ENCODE measurements around the gene KCNJ2. TPM values are rescaled to one million over a fixed set of nuclear protein-coding genes. Genes with fewer than 3 reads are reported as not detected.

The KCNJ2 gene
- total RNA-seq, 2 donors from 2014 or later: not detected

DNA sequence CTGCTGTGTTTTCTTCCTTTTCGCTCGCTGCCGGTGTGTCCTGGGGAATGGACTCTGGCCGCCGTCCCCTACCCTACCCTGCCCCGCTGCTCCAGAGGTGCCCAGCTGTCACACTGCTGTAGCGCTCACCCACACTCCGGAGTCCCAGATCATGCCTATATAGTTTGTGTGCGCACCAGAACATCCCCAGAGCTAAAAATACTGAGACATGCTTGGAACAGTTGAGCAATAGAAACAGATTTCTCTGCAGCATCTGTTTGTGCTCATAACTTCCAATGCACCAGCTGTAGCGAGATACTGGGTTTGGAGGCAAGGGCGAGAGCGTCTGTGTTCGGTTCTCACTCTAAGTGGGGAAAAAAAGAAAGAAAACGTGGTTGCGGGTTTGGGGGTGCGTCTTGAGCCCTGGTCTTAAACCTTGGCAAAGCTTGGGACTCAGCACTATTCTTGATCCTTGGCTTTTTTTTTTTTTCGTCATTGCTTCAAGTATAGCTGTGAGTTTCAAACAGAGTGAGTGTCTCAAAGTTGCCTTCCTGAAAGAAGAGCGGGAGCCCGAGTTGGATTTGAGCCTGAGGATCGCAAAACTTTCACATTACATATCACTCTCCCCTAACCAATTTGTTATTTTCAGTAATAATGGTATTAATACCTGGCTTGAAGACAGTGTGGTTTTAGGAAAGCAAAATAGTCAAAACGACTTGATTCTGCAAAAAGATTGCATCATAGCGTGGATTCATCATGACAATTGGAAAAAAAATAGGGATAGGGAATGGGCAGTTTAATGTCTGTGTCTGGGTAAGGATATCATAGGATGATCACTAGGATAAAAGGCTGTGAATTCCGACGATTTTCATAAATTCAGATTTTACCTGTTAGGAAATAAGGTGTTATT lies 621 bp downstream of the KCNJ2 start:
- peaks cover 10% of the 10 kb centered on the region for H3K4me1 Mint-ChIP-seq
- H3K9me3 Mint-ChIP-seq: no peaks in the 10 kb centered on the region
- peak; percentile 16 for ATAC-seq (replicated peaks)
- H3K27me3 Mint-ChIP-seq: peaks cover 58% of the 10 kb centered on the region
- H3K27ac Mint-ChIP-seq: no peak overlapping the region
- H3K4me3 Mint-ChIP-seq: peak overlapping the region; percentile 52
- H3K36me3 Mint-ChIP-seq (ENCODE audit: low read depth): no peaks in the 10 kb centered on the region

DNA sequence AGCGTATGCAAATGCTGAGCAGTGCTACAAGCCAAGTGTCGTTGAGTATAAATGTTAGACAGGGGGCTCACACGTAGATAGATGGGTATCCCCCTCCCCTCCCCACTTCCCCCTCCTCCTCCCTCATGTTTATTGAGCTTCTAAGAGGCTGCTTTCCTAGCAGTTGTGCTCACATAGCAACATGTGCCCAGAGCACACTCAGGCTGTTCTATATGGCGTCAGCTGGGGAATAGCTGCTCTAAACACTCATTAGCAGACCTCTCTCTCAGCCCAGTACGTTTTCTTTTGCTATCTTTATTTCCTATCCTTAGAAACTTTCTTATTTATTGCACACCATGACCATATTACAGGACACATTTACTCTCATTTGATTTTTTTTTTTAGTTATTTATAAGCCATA lies 1.8 kb downstream of the KCNJ2 start:
- ATAC-seq (replicated peaks): no peak
- H3K27me3 Mint-ChIP-seq: peaks cover 55% of the 10 kb centered on the region
- no peaks in the 10 kb centered on the region for H3K36me3 Mint-ChIP-seq (ENCODE audit: low read depth)
- H3K4me3 Mint-ChIP-seq: no peak overlapping the region
- no peak overlapping the region for H3K27ac Mint-ChIP-seq
- peaks cover 3% of the 10 kb centered on the region for H3K9me3 Mint-ChIP-seq
- H3K4me1 Mint-ChIP-seq: peaks cover 10% of the 10 kb centered on the region

DNA sequence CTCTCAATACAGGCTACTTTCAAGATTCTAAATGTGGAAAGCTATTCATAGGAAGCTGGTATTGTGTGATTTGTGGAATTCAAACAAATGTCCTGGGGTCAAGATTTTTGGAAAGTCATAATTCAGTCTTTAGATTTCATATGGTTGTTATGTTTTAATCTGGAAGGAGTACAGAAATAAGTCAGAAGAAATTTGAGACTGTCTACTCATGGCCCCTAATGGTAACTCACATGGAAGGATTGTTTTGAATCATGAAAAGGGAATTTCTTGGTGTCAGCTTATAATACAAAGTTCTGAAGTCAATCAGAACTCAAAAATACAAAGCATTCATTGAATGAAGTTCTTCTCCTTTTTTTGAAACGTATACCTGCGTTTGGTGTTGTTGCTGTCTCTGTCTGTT lies 3.1 kb downstream of the KCNJ2 start:
- Mint-ChIP-seq H3K4me3 (no peak overlapping the region), H3K27me3 (peaks cover 50% of the 10 kb centered on the region), H3K36me3 (ENCODE audit: low read depth) (no peaks in the 10 kb centered on the region), H3K27ac (no peak overlapping the region), H3K4me1 (peaks cover 10% of the 10 kb centered on the region), H3K9me3 (peaks cover 3% of the 10 kb centered on the region)
- no peak for ATAC-seq (replicated peaks)

DNA sequence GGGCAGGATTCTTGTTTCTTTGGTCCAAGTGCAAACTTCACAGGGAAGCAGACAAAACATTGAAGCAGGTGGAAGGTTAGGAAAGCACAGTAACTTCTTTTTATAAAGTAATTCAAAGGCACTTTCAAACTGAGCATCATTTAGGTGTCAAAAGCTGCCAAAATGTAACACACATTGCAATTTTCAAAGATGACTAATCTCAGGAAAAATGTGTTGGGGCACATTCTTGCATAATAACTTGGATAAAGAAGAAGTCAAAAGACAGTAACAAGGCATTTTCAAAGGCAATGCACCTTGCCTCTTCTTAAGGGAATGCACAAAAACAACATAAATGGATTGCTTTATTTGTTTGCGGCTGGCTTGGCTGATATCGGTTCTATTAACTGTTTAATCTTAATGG lies 3.6 kb downstream of the KCNJ2 start:
- Mint-ChIP-seq H3K4me1 (peaks cover 10% of the 10 kb centered on the region), H3K9me3 (peaks cover 3% of the 10 kb centered on the region), H3K4me3 (no peak overlapping the region), H3K27me3 (peaks cover 47% of the 10 kb centered on the region), H3K27ac (no peak overlapping the region), H3K36me3 (ENCODE audit: low read depth) (no peaks in the 10 kb centered on the region)
- no peak for ATAC-seq (replicated peaks)

DNA sequence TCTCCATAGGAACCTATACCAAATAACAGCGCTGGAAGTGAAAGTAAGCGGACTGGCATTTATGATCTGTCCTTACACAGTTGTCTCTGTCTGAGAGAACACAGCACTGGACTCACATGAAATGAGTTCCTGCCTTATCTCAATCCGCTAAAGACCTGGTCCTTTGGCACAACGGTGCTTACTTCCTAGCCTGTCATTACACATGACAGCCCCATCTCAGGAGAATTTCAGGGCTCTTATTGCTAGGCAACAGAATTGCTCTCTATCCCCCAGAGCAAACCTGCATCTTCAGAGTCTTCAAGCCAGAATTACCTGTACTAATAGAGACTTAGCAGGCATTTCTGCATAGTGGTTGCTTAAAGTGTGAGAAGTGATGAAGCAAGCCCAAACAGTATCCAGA lies 4.3 kb downstream of the KCNJ2 start:
- peaks cover 3% of the 10 kb centered on the region for H3K9me3 Mint-ChIP-seq
- ATAC-seq (replicated peaks): no peak

DNA sequence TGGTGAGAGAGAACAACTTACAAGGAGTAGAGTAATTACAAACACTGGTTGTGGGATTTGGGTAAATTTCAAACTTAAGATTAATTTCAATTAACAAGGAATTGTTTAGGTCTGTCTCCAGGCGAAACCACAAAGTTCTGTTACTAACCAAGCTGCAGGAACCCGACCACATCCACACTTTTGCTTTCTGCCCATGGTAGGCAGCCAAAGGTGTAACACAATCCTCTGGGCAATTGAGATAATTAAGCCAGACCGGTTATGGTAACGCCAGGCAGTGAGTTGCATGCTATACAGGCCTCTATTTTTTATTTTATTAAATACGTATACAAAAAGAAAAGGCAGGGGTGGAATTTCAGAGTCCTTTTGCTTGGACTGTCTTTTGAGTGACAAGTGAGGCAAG lies 12.0 kb downstream of the KCNJ2 start:
- H3K36me3 Mint-ChIP-seq (ENCODE audit: low read depth): no peaks in the 10 kb centered on the region
- H3K4me1 Mint-ChIP-seq: no peaks in the 10 kb centered on the region
- no peaks in the 10 kb centered on the region for H3K9me3 Mint-ChIP-seq
- ATAC-seq (replicated peaks): no peak
- no peak overlapping the region for H3K27ac Mint-ChIP-seq
- peaks cover 25% of the 10 kb centered on the region for H3K27me3 Mint-ChIP-seq
- no peak overlapping the region for H3K4me3 Mint-ChIP-seq

More for the DNA sequence above, 4.3 kb downstream of the KCNJ2 start:
- no peaks in the 10 kb centered on the region for H3K36me3 Mint-ChIP-seq (ENCODE audit: low read depth)
- H3K27ac Mint-ChIP-seq: no peak overlapping the region
- no peak overlapping the region for H3K4me3 Mint-ChIP-seq
- peaks cover 45% of the 10 kb centered on the region for H3K27me3 Mint-ChIP-seq
- peaks cover 4% of the 10 kb centered on the region for H3K4me1 Mint-ChIP-seq

DNA sequence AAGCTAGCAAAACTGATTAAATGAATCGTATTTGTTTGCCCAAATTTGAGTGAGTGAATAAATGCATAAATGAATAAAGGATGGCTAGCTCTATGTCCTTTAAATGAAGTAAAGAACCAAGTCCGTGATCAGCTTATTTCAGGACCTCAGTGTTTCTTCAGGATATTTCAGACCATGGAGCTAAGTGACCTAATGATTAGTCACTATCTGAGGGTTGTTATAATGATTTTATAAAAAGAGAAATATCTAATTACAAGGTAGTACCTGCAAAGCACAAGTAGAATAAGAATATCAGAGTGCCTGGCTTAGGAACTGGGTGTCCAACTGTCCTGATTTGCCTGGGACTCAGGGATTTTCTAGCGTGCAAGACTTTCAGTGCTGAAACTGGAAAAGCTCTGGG lies 12.5 kb downstream of the KCNJ2 start:
- Mint-ChIP-seq H3K36me3 (ENCODE audit: low read depth) (no peaks in the 10 kb centered on the region), H3K4me3 (no peak overlapping the region), H3K27ac (no peak overlapping the region), H3K4me1 (no peaks in the 10 kb centered on the region), H3K27me3 (peaks cover 25% of the 10 kb centered on the region), H3K9me3 (no peaks in the 10 kb centered on the region)
- no peak for ATAC-seq (replicated peaks)

DNA sequence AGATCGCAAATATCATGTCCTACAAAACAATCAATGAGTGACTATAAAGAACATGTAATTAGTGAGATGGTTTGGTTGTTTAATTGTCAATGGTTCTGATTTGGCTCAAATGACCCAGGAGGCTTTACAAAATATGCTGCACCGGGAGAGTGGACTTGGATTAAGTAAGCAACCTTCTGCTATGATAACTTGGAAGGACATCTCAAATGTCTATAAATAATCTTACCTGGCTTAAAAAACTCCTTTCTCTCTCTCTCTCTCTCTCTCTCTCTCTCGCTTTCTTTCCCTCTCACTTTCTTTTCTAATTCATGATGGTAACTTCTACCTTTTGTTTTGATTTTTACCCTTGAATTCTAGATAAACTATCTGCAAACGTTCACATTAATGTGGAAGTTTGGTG lies 14.2 kb downstream of the KCNJ2 start:
- no peaks in the 10 kb centered on the region for H3K9me3 Mint-ChIP-seq
- H3K36me3 Mint-ChIP-seq (ENCODE audit: low read depth): no peaks in the 10 kb centered on the region
- no peak for ATAC-seq (replicated peaks)
- H3K27ac Mint-ChIP-seq: no peak overlapping the region
- H3K4me3 Mint-ChIP-seq: no peak overlapping the region
- H3K4me1 Mint-ChIP-seq: no peaks in the 10 kb centered on the region
- H3K27me3 Mint-ChIP-seq: peaks cover 16% of the 10 kb centered on the region

DNA sequence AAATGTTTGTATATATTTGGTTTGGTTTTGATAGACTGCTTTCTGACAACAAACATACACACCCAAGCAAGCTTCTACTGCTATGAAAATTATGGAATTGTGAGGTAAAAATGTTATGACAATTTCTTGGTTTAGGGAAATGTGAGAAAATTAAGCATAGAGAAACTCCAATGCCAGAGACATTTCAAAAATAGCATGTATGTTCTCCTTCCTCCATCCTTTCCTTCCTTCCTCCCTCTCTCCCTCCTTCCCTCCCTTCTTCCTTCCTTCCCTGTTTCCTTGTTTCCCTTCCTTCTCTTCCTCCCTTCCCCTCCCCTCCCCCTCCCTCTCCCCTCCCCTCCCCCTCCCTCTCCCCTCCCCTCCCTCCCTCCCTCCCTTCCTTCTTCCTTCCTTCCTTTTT lies 14.9 kb downstream of the KCNJ2 start:
- Mint-ChIP-seq H3K36me3 (ENCODE audit: low read depth) (no peaks in the 10 kb centered on the region), H3K4me1 (no peaks in the 10 kb centered on the region), H3K27me3 (peaks cover 22% of the 10 kb centered on the region), H3K27ac (no peak overlapping the region), H3K4me3 (no peak overlapping the region), H3K9me3 (no peaks in the 10 kb centered on the region)
- ATAC-seq (replicated peaks): no peak

DNA sequence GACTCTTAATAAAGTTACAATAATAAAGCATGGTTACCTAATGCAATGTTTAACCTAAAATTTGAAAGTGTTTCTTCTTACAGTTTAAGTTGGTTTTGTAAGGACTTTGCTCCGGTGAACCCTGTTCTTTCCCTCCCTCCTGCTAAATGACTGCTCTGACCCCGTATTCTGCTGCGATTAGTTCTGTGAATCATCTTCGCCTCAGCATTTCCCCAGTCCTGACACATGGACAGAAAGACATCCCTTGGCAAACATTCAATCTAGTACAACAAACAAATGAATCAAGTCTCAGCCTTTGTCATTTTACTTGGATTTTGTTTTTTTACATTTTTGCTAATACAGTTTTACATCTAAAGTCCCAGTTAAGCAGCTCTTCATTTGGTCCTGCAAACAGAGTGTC lies 15.4 kb downstream of the KCNJ2 start:
- no peak for ATAC-seq (replicated peaks)
- Mint-ChIP-seq H3K27me3 (peaks cover 22% of the 10 kb centered on the region), H3K4me1 (no peaks in the 10 kb centered on the region)

DNA sequence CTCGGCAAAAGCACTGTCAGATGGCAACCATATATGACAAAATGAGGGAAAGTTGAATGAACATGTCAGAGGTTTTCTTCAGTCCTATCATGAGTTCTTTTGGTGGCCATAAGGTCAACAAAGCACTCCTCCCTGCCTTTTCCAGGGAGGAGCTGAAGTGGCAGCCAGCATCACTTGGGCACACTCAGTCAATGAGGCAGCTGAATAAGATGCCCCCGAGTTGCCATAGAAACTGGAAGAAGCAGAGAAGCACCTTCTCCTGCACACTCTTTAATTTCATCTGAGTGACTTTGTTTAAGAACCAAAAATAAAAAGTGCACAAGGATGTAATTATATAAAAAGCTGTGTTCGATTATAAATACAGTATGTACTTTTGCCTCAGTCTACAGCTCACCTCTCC lies 16.0 kb downstream of the KCNJ2 start:
- no peaks in the 10 kb centered on the region for H3K36me3 Mint-ChIP-seq (ENCODE audit: low read depth)
- no peaks in the 10 kb centered on the region for H3K9me3 Mint-ChIP-seq
- no peak for ATAC-seq (replicated peaks)
- H3K27ac Mint-ChIP-seq: no peak overlapping the region
- H3K4me1 Mint-ChIP-seq: no peaks in the 10 kb centered on the region
- no peak overlapping the region for H3K4me3 Mint-ChIP-seq
- peaks cover 22% of the 10 kb centered on the region for H3K27me3 Mint-ChIP-seq

More for the DNA sequence above, 15.4 kb downstream of the KCNJ2 start:
- Mint-ChIP-seq H3K4me3 (no peak overlapping the region), H3K9me3 (no peaks in the 10 kb centered on the region), H3K36me3 (ENCODE audit: low read depth) (no peaks in the 10 kb centered on the region), H3K27ac (no peak overlapping the region)

DNA sequence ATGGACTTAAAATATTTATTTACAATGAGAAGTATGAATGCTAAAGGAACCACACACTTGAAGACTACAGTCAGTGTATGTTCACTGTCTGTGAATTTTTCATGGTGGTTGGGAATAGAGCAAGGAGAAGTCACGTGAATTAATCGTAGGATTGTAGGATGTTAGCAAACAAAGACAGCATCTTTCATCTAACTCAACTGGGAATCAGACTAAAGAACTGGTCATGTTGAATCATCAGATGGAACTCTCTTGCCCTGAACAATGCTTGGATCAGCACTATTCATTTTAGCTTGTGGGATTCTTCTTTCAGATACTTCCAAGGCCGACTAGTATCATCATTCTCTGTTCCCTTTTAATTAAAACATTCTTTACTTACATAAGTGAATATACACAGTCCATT lies 18.1 kb downstream of the KCNJ2 start:
- no peak overlapping the region for H3K27ac Mint-ChIP-seq
- H3K4me3 Mint-ChIP-seq: no peak overlapping the region
- H3K27me3 Mint-ChIP-seq: peaks cover 21% of the 10 kb centered on the region
- H3K9me3 Mint-ChIP-seq: no peaks in the 10 kb centered on the region
- H3K4me1 Mint-ChIP-seq: no peaks in the 10 kb centered on the region
- no peaks in the 10 kb centered on the region for H3K36me3 Mint-ChIP-seq (ENCODE audit: low read depth)
- no peak for ATAC-seq (replicated peaks)

DNA sequence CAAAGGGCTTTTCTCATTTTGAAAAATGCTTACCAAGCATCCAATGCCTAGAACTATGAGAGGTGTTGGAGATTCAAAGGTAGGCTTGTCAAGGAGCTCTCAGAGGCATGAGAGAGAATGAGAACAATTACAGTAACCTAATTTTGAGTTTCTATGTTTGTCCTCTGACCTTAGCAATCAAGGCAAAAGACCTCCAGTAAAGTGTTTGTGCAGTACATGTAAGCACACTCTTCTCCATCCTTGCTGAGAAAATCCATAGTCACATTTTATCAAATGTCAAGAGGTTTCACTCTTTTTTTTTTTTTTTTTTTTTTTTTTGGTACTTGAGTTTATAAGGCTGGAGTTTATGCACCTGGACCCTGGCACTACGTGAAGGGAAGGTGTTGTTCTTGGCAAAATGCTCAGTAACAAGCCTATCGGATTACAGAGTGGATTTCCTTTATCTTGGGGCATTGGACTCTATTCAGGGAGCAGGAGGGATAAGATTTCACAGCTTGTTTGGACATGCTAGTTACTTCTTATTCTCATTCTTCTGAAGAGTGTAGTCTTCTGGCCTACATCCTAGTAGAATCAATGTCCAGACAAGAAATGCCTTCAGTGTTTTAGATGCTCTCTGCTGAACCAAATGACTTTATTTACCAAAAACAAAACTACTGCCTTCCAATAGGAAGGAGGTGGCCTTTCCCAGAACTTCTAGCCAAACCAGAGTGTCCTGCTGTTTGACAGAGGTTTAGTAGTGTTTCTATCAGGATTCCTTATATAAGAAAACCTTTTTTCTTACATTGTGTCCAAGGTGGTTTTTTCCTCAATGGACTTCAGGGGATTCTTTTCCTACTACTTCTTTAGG lies 21.9 kb downstream of the KCNJ2 start:
- Mint-ChIP-seq H3K36me3 (ENCODE audit: low read depth) (no peaks in the 10 kb centered on the region), H3K9me3 (no peaks in the 10 kb centered on the region), H3K4me3 (no peak overlapping the region), H3K27ac (no peak overlapping the region), H3K4me1 (no peaks in the 10 kb centered on the region), H3K27me3 (peaks cover 14% of the 10 kb centered on the region)
- ATAC-seq (replicated peaks): no peak

DNA sequence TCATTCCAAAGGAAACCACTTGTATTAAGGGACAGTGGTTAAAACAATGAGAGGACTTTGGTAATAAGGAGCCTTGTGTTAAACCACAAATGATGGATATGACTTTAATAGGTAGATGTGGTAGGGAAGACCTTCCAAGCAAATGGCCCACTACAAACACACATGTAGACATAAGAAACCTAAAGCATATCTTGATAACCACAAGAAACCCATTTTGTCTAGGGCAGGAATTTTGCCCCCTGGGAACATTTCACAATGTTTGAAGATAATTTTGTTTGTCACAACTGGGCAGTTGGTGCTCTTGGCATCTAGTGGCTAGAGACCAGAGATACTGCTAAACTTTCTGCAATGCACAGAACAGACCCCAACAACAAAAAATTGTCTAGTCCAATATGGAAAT lies 25.8 kb downstream of the KCNJ2 start:
- peaks cover 7% of the 10 kb centered on the region for H3K27me3 Mint-ChIP-seq
- no peak overlapping the region for H3K4me3 Mint-ChIP-seq
- no peaks in the 10 kb centered on the region for H3K4me1 Mint-ChIP-seq
- H3K36me3 Mint-ChIP-seq (ENCODE audit: low read depth): no peaks in the 10 kb centered on the region
- no peaks in the 10 kb centered on the region for H3K9me3 Mint-ChIP-seq
- no peak for ATAC-seq (replicated peaks)
- H3K27ac Mint-ChIP-seq: no peak overlapping the region

DNA sequence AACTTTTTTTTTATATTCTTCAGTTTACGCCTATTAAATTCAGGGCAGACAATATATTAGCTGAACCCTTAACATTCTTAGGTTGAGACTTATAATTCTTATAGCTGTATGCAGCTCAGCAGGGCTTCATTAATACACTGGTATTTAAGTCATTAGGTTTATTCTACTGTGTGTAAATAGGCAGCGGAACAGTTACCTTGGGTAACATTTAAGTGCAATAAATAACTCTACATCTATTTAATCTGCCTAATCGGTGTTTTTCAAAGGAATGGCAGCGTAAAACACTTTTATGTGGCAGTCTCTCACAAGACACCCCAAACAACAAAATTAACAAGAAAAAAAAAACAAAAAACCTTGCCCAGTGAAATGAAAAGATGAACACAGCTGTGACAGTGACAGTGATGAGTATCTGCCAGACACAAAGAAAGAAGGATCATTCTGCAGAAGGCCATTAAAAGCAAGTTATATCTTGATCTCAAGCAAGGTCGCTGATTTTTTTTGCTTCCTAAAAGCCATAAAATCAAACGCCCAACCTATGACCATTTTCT lies 32.6 kb downstream of the KCNJ2 start:
- Mint-ChIP-seq H3K9me3 (no peaks in the 10 kb centered on the region), H3K4me3 (no peak overlapping the region), H3K27ac (no peak overlapping the region), H3K36me3 (ENCODE audit: low read depth) (no peaks in the 10 kb centered on the region), H3K27me3 (peaks cover 12% of the 10 kb centered on the region), H3K4me1 (no peaks in the 10 kb centered on the region)
- no peak for ATAC-seq (replicated peaks)

All from activated T-helper 17 cell treated with anti-CD3 and anti-CD28 coated beads, Interleukin-2, amount 50 U/mL, for 72 hours (primary cell).